ENCODE measurements around the gene AHI1.

The AHI1 gene

GRCh38 chr6:135329851-135330803 lies 167.4 kb downstream of the AHI1 start:
- DNase-seq (ENCODE audit: low read depth in 2 of 2) = no peak

GRCh38 chr6:135328136-135328535 lies 169.4 kb downstream of the AHI1 start:
- no peak for DNase-seq (ENCODE audit: low read depth in 2 of 2)

DNA sequence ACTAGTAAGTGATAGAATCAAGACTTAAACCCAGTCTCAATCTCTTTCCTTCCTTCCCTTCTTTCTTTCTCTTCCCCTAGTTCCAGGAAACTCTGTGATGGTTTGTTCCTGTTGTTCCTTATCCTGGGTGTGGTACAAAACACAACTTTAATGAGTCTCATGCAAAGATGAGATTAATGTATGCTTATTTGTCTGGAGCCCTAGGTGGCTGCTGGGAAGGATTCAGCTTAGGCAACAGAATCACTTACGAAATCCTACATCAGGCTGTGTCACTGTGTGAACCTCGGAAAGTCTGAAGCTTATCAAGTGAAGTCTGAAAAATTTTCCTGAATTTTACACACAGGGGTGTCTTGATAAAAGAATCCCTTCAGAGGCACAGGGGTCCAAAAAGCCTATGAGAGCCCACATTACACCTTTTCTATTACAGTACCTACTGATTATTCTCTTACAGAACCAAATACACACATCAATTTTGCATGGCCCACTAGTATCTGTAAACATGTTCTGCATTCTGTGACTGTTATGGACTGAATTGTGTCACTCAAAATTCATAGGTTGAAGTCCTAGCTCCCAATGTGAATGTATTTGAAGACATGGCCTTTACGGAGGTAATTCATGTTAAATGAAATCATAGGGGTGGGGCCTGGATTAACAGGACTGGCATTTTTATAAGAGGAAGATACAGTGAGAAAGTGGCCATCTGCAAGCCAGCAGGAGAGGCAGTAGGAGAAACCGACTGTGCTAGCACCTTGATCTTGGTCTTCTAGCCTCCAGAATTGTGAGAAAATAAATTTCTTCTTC lies 171.7 kb downstream of the AHI1 start:
- DNase-seq (ENCODE audit: low read depth in 2 of 2) = no peak

DNA sequence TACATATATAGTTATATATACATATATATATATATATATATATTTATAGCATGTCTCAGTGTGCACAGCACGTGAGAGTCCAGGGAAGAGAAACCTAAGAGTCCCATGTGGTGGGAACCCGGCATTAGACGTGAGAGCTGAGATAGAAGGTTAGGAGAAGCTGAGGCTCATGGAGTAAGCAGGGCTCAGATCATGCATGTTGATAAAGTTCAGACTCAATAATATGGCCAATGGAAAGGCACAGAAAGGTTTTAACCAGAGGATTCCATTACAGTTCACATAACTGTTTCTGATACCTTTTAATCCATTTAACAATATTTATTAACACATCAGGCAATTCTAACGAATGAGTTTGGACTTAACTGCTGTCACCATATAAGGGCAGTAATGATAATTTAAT lies 173.0 kb downstream of the AHI1 start:
- no peak for DNase-seq (ENCODE audit: low read depth in 2 of 2)

DNA sequence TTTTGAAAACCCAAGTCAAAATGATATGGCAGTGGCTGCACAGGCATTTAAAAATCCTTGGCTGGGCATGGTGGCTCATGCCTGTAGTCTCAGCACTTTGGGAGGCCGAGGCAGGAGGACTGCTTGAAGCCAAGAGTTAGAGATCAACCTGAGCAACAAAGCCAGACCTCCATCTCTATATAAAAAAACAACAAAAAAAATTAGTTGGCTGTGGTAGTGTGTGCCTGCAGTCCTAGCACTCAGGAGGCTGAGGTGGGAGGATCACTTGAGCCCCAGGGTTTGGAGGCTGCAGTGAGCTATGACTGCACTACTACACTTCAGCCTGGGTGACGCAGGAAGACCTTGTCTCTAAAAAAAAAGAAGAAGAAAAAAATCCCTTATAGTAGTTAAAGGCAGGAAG lies 173.6 kb downstream of the AHI1 start:
- no peak for DNase-seq (ENCODE audit: low read depth in 2 of 2)

GRCh38 chr6:135323202-135323668 lies 174.3 kb downstream of the AHI1 start:
- no peak for DNase-seq (ENCODE audit: low read depth in 2 of 2)

DNA sequence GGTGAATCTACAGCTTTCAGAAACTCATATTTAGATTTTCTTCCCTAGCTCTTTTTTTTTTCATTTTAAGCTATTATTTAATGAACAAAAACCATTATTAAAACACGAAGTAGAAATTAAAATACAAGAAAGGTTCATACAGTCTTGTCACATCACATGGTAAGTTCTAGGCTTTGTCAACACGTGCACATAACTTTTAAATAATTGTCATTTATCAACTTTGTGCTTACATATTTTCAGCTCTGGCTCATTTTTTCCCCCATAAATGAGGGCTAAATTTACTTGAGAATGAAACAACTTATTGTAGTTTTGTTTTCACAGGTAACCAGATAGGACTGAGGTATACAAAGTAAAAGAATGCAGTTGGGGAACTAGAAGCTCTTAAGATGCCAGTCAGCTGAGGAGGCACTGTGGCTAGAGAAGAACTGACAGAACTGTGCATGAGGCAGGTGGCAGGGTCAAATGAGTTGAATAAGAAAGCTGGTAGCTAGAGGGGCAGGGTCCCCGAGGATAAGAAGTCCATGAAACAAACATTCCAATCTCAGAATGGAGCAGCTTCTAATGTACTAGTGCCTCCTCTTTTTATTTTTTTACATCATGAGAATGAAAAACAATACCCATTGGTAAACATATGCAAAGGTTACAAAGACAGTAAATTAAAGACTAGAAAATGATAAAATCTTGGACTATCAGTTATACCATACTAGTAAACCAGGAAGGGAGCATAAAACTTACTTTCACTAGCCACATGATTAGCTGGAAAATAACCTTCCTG lies 174.9 kb downstream of the AHI1 start:
- DNase-seq (ENCODE audit: low read depth in 2 of 2) = no peak

GRCh38 chr6:135320721-135321621 lies 176.6 kb downstream of the AHI1 start:
- no peak for DNase-seq (ENCODE audit: low read depth in 2 of 2)

GRCh38 chr6:135319819-135320218 lies 177.7 kb downstream of the AHI1 start:
- no peak for DNase-seq (ENCODE audit: low read depth in 2 of 2)

DNA sequence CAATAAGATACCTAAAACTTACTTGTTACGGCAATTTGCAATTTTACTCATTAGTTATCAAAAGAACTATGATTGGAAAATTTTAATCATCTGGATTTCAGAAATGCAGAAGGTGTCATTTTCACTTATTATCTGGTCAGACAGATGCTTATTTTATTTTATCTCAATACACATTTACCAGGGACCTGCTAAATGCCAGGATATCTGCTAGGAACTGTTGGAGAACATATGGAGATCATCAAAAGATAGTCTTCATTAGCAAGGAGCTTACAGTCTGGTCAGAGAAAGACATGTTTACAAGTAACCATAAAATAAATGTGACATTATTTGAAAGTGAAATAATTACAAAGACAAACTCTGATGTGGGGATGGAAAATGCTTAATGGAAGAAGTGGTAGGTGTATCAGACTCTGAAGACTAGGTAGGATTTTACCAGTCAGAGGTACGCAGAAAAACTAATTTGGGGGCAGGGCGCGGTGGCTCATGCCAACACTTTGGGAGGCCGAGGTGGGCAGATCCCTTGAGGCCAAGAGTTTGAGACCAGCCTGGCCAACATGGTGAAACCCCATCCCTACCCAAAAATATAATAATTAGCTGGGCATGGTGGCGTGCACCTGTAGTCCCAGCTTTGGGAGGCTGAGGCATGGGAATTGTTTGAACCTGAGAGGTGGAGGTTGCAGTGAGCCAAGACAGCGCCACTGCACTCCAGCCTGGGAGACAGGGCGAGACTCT lies 178.6 kb downstream of the AHI1 start:
- no peak for DNase-seq (ENCODE audit: low read depth in 2 of 2)

- no peak for DNase-seq (ENCODE audit: low read depth in 2 of 2)
Observed at GRCh38 chr6:135314543-135314942, 183.0 kb downstream of the AHI1 start.

- DNase-seq (ENCODE audit: low read depth in 2 of 2) = no peak
Observed at GRCh38 chr6:135311446-135312200, 185.9 kb downstream of the AHI1 start.

DNA sequence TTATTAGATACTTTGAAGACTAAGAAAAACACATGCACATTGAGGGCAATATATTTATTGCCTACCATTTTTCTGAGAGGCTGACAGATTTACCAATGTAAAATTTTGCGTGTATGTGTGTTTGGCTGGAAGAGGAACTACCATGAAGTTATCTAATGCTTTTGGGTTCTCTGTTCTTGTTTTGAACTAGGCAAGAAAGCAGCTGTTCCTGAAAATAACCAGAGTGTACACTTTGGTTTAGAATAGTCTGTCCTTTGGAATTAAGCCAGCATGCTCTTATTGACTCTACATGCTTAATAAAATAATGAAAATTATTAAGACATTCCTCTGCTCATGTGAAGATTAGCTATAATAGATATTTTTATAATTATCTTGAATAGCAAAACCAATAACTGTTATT lies 187.2 kb downstream of the AHI1 start:
- DNase-seq (ENCODE audit: low read depth in 2 of 2) = no peak

- DNase-seq (ENCODE audit: low read depth in 2 of 2) = no peak
Observed at GRCh38 chr6:135306740-135307420, 190.7 kb downstream of the AHI1 start.

GRCh38 chr6:135306166-135306565 lies 191.4 kb downstream of the AHI1 start:
- DNase-seq (ENCODE audit: low read depth in 2 of 2) = no peak

DNA sequence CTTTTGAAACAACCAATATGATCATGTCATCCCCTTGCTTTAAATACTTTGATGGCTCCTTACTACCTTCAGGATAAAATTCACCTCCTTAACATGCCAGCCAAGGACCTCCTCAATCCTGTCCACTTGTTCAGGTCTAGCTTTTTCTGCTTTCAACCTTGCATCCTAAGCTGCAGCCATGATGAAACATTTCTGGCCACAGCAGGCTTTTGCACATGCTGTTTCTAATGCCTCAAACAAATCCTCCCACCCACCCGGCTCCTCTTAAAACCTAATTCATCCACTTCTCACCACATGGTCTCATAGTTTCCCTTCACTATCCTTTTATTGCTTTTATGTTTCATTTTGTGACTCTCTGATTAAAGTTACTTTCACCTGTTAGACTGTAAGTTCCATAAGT lies 191.9 kb downstream of the AHI1 start:
- DNase-seq (ENCODE audit: low read depth in 2 of 2) = no peak

DNA sequence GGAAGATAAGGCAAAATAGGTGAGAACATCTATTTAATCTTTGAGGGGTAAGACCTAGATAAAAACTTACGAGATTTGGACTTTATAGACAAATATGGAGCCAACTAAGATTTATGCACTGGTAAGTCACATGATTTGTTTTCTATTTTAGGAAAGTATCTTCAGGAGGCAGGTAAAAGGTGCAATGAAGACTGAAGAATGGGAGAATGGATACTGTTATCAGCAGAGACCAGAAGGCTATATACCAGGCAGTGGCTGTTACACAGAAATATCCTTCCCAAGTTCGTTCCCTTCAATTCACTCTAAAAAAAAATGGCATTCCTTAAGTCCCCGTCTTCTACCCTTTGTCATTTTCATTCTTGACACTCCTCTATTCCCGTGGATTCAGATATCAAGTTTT lies 192.7 kb downstream of the AHI1 start:
- no peak for DNase-seq (ENCODE audit: low read depth in 2 of 2)

DNA sequence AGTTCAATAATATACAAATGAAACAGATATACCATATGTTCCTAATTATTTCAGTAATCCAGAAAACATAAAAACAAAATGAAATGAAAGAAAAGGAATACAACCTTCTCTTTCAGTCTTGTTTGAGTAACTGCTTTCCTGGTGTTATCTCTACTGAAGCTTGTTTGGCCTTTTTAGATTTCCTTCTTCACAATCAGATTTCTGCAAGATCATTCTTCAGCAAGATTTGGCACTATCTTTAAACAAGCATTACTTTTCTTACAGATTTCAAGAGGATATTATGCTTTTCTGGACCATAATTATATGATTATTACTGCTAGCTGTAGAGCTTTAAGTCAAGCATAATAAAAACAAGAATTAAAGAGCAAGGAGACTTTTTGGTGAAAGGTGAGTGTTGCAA lies 196.2 kb downstream of the AHI1 start:
- DNase-seq (ENCODE audit: low read depth in 2 of 2) = no peak

GRCh38 chr6:135300576-135300975 lies 197.0 kb downstream of the AHI1 start:
- no peak for DNase-seq (ENCODE audit: low read depth in 2 of 2)
